GM23338 (cell line): Measurements from ENCODE around the gene CFHR1. TPM values are rescaled to one million over a fixed set of nuclear protein-coding genes. Genes with fewer than 3 reads are reported as not detected.

Experiments
- ATAC-seq: fragments of 200-7000 bp; cut with Tn5 transposase; 3 replicates; pipeline ENCODE4 v1.9.1; 2020
- DNase-seq: peaks from one replicate; pipeline ENCODE4 v3.0.0-alpha.2; 2015; ENCODE audit warnings: low spot score
- H2AFZ ChIP-seq: fragments of 200-600 bp; sonication (generic); 2 replicates; pipeline ENCODE4 v1.8.0; 2016; ENCODE audit warnings: antibody characterized with exemption, mild to moderate bottlenecking, moderate library complexity
- H3F3A ChIP-seq: fragments of 200-600 bp; sonication (generic); replicated peaks from 2 replicates; pipeline ENCODE4 v1.8.0; 2017; ENCODE audit warnings: antibody characterized with exemption, mixed run types, low read depth
- H3K27ac ChIP-seq: fragments of 200-600 bp; sonication (generic); 2 replicates; pipeline ENCODE4 v1.6.1; 2016; ENCODE audit warnings: low read depth
- H3K27me3 ChIP-seq: fragments of 200-600 bp; sonication (generic); 2 replicates; pipeline ENCODE4 v1.8.0; 2016; ENCODE audit warnings: mild to moderate bottlenecking, mixed run types, moderate library complexity; ENCODE audit not compliant: insufficient read depth
- H3K36me3 ChIP-seq: fragments of 200-600 bp; sonication (generic); 2 replicates; pipeline ENCODE4 v1.8.0; 2016; ENCODE audit warnings: mild to moderate bottlenecking; ENCODE audit not compliant: insufficient read depth
- H3K4me1 ChIP-seq: fragments of 200-600 bp; sonication (generic); 2 replicates; pipeline ENCODE4 v1.8.0; 2016; ENCODE audit warnings: mild to moderate bottlenecking, moderate library complexity; ENCODE audit not compliant: insufficient read depth
- H3K4me2 ChIP-seq: fragments of 200-600 bp; sonication (generic); 2 replicates; pipeline ENCODE4 v1.7.1; 2017; ENCODE audit warnings: mixed run types
- H3K4me3 ChIP-seq: fragments of 200-600 bp; sonication (generic); 2 replicates; pipeline ENCODE4 v1.6.1; 2016; ENCODE audit warnings: mixed run types
- H3K79me2 ChIP-seq: fragments of 200-600 bp; sonication (generic); replicated peaks from 2 replicates; pipeline ENCODE4 v1.8.0; 2017; ENCODE audit warnings: mild to moderate bottlenecking; ENCODE audit not compliant: insufficient read depth
- H3K9me2 ChIP-seq: fragments of 200-600 bp; sonication (generic); 2 replicates; pipeline ENCODE4 v1.8.0; 2017; ENCODE audit not compliant: insufficient read depth
- H4K20me1 ChIP-seq: fragments of 200-600 bp; sonication (generic); replicated peaks from 2 replicates; pipeline ENCODE4 v1.8.0; 2017; ENCODE audit warnings: mild to moderate bottlenecking; ENCODE audit not compliant: insufficient read depth
- H3K27ac Mint-ChIP-seq: 2 replicates; pipeline ENCODE4 v1.8.0; 2020; ENCODE audit warnings: inconsistent platforms, mild to moderate bottlenecking, moderate library complexity, mixed read lengths
- H3K27me3 Mint-ChIP-seq: 3 replicates; pipeline ENCODE4 v1.8.0; 2022; ENCODE audit warnings: low read depth, mild to moderate bottlenecking, moderate library complexity, mixed read lengths, inconsistent platforms; ENCODE audit not compliant: insufficient read depth, poor library complexity
- H3K36me3 Mint-ChIP-seq: 3 replicates; pipeline ENCODE4 v1.8.0; 2021; ENCODE audit warnings: low read depth, mild to moderate bottlenecking, inconsistent platforms, moderate library complexity, mixed read lengths
- H3K4me1 Mint-ChIP-seq: 3 replicates; pipeline ENCODE4 v1.8.0; 2020; ENCODE audit warnings: mild to moderate bottlenecking, inconsistent platforms, mixed read lengths
- H3K4me3 Mint-ChIP-seq: 3 replicates; pipeline ENCODE4 v1.8.0; 2021; ENCODE audit warnings: moderate library complexity, mild to moderate bottlenecking, inconsistent platforms, mixed read lengths
- H3K9me3 Mint-ChIP-seq: 3 replicates; pipeline ENCODE4 v1.8.0; 2020; ENCODE audit warnings: moderate library complexity, mild to moderate bottlenecking, inconsistent platforms, mixed read lengths
- CREB1 ChIP-seq: fragments of 250-450 bp; sonication (Bioruptor Pico); IDR thresholded peaks from 2 replicates; pipeline ENCODE4 v1.5.0; 2020; ENCODE audit warnings: low read depth, mild to moderate bottlenecking, moderate library complexity
- EZH2 ChIP-seq: fragments of 200-600 bp; sonication (generic); IDR thresholded peaks from one replicate; pipeline ENCODE4 v1.8.0; 2017; ENCODE audit warnings: antibody characterized with exemption, mild to moderate bottlenecking, low read depth; ENCODE audit not compliant: unreplicated experiment
- EZH2phosphoT487 ChIP-seq: fragments of 200-600 bp; sonication (generic); IDR thresholded peaks from one replicate; pipeline ENCODE4 v1.8.1; 2018; ENCODE audit warnings: antibody characterized with exemption; ENCODE audit not compliant: unreplicated experiment
- JUNB ChIP-seq: IDR thresholded peaks from one replicate; pipeline ENCODE4 v1.6.1; 2016; ENCODE audit warnings: antibody characterized with exemption; ENCODE audit not compliant: unreplicated experiment
- NANOG ChIP-seq: IDR thresholded peaks from 2 replicates; pipeline ENCODE4 v1.6.1; 2016; ENCODE audit warnings: antibody characterized with exemption, borderline replicate concordance
- STAT1 ChIP-seq: IDR thresholded peaks from one replicate; pipeline ENCODE4 v1.6.1; 2016; ENCODE audit warnings: antibody characterized with exemption; ENCODE audit not compliant: unreplicated experiment
- ZNF114 ChIP-seq: fragments of 250-450 bp; sonication (Bioruptor Pico); IDR thresholded peaks from 2 replicates; pipeline ENCODE4 v1.5.0; 2020; ENCODE audit warnings: mild to moderate bottlenecking, moderate library complexity
- ZNF331 ChIP-seq: fragments of 250-450 bp; sonication (Bioruptor Pico); IDR thresholded peaks from 2 replicates; pipeline ENCODE4 v1.5.0; 2020; ENCODE audit warnings: low read depth, mild to moderate bottlenecking, moderate library complexity
- polyA plus RNA-seq: library from polyadenylated mRNA; unstranded; fragments of >200 nt; fragmentation: Nextera tagmentation; extraction: Ambion mirVana; gene quantifications from 2 replicates; pipeline ENCODE4 v1.2.1, GENCODE V29; 2016
- total RNA-seq: library from RNA; depleted of rRNA; stranded (reverse); fragments of >200 nt; shearing (Covaris generic); gene quantifications from 2 replicates; pipeline ENCODE4 v1.2.3, GENCODE V29; 2014
- TF ChIP-seq, protein P1 (sequence below): IDR thresholded peaks from 2 replicates; pipeline ENCODE4 v1.6.1; 2016; ENCODE audit warnings: antibody characterized with exemption
- TF ChIP-seq, protein P2 (sequence below): IDR thresholded peaks from one replicate; pipeline ENCODE4 v1.6.1; 2018; ENCODE audit warnings: antibody characterized with exemption; ENCODE audit not compliant: unreplicated experiment
- TF ChIP-seq, protein P3 (sequence below), 2 experiments: fragments of 200-600 bp in 1 of 2; sonication (generic) in 1 of 2; conservative IDR thresholded peaks; 2 replicates each; pipeline versions ENCODE4 v1.5.1 to v1.6.1; 2016 to 2017; ENCODE audit warnings: antibody characterized with exemption in 2 of 2, low read depth in 2 of 2, mild to moderate bottlenecking in 2 of 2, moderate library complexity in 1 of 2

The CFHR1 gene
- total and polyA plus RNA-seq, 2 experiments from 2014 or later, result not detected

DNA sequence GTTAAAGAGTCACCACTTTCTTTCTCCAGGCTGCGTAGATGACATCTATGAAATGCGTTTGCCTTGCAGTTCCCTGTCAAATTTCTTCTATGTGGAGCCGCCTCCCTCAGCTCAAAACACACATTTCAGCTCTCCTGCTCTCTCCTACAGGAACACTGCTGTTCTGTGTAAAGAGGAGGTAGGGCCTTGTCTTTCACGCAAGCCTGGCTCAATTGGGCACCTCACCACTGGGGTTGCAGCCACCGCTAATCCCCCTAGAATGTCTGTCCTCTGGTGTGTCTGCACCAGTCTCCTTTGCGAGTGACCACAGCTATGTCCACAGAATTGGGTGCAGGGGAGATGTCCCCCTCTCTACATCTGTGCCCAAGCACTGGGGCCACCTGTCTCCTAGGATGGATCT is 36.5 kb downstream of the CFHR1 start:
- Histone ChIP-seq H3K27ac (no peak overlapping the region), H3K4me2 (no peak overlapping the region), H3K36me3 (no peaks in the 10 kb centered on the region), H3K9me2 (no peaks in the 10 kb centered on the region), H3K79me2 (no peaks in the 10 kb centered on the region), H4K20me1 (no peaks in the 10 kb centered on the region), H3F3A (no peaks in the 10 kb centered on the region), H2AFZ (peak overlapping the region; percentile 81), H3K4me1 (no peaks in the 10 kb centered on the region), H3K4me3 (no peak overlapping the region), H3K27me3 (no peaks in the 10 kb centered on the region)
- DNase-seq, result peak; percentile 2
- no peak overlapping the region for H3K4me3 Mint-ChIP-seq
- ATAC-seq, result peak; percentile 64
- H3K27ac Mint-ChIP-seq, result no peak overlapping the region
- H3K27me3 Mint-ChIP-seq, result no peaks in the 10 kb centered on the region
- TF ChIP-seq ZNF331 (CRISPR knock-in tag) (no peak), JUNB (no peak), CREB1 (CRISPR knock-in tag) (no peak), EZH2phosphoT487 (no peak), STAT1 (no peak), ZNF114 (CRISPR knock-in tag) (no peak), NANOG (no peak), EZH2 (no peak)
- TF ChIP-seq, protein P1, sequence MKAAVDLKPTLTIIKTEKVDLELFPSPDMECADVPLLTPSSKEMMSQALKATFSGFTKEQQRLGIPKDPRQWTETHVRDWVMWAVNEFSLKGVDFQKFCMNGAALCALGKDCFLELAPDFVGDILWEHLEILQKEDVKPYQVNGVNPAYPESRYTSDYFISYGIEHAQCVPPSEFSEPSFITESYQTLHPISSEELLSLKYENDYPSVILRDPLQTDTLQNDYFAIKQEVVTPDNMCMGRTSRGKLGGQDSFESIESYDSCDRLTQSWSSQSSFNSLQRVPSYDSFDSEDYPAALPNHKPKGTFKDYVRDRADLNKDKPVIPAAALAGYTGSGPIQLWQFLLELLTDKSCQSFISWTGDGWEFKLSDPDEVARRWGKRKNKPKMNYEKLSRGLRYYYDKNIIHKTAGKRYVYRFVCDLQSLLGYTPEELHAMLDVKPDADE, result no peak
- TF ChIP-seq, protein P2, sequence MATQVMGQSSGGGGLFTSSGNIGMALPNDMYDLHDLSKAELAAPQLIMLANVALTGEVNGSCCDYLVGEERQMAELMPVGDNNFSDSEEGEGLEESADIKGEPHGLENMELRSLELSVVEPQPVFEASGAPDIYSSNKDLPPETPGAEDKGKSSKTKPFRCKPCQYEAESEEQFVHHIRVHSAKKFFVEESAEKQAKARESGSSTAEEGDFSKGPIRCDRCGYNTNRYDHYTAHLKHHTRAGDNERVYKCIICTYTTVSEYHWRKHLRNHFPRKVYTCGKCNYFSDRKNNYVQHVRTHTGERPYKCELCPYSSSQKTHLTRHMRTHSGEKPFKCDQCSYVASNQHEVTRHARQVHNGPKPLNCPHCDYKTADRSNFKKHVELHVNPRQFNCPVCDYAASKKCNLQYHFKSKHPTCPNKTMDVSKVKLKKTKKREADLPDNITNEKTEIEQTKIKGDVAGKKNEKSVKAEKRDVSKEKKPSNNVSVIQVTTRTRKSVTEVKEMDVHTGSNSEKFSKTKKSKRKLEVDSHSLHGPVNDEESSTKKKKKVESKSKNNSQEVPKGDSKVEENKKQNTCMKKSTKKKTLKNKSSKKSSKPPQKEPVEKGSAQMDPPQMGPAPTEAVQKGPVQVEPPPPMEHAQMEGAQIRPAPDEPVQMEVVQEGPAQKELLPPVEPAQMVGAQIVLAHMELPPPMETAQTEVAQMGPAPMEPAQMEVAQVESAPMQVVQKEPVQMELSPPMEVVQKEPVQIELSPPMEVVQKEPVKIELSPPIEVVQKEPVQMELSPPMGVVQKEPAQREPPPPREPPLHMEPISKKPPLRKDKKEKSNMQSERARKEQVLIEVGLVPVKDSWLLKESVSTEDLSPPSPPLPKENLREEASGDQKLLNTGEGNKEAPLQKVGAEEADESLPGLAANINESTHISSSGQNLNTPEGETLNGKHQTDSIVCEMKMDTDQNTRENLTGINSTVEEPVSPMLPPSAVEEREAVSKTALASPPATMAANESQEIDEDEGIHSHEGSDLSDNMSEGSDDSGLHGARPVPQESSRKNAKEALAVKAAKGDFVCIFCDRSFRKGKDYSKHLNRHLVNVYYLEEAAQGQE, result no peak
- no peaks in the 10 kb centered on the region for H3K4me1 Mint-ChIP-seq
- H3K36me3 Mint-ChIP-seq, result no peaks in the 10 kb centered on the region
- H3K9me3 Mint-ChIP-seq, result no peaks in the 10 kb centered on the region

DNA sequence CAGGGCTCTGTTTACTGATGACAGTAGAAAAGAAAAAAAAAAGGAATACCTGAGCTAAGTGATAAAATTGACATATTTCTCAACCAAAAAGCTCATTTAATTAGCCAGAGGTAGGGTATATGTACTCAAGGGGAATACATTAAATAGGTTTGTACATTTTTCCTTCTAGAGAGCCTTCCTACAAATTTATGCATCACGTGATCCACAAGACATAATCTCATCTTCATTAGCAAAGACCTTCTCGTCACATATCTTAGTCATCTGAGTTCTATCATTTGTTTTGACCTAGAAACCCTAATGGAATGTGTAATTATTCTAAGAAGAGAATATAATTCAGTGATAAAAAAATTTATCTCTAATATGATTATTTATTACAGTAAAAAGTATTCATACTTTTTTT is 37.7 kb downstream of the CFHR1 start:
- no peak overlapping the region for H3K4me2 ChIP-seq
- no peak overlapping the region for H3K4me3 Mint-ChIP-seq
- no peak for ATAC-seq
- no peak overlapping the region for H2AFZ ChIP-seq
- DNase-seq, result no peak
- H4K20me1 ChIP-seq, result no peaks in the 10 kb centered on the region
- H3K9me3 Mint-ChIP-seq, result no peaks in the 10 kb centered on the region
- no peak overlapping the region for H3K27ac Mint-ChIP-seq
- no peaks in the 10 kb centered on the region for H3K36me3 ChIP-seq
- H3F3A ChIP-seq, result no peaks in the 10 kb centered on the region
- no peaks in the 10 kb centered on the region for H3K36me3 Mint-ChIP-seq
- no peaks in the 10 kb centered on the region for H3K27me3 ChIP-seq
- H3K4me3 ChIP-seq, result no peak overlapping the region
- no peaks in the 10 kb centered on the region for H3K9me2 ChIP-seq
- no peak overlapping the region for H3K27ac ChIP-seq
- H3K79me2 ChIP-seq, result no peaks in the 10 kb centered on the region
- H3K4me1 Mint-ChIP-seq, result no peaks in the 10 kb centered on the region
- H3K27me3 Mint-ChIP-seq, result no peaks in the 10 kb centered on the region
- H3K4me1 ChIP-seq, result no peaks in the 10 kb centered on the region
- TF ChIP-seq, protein P3, sequence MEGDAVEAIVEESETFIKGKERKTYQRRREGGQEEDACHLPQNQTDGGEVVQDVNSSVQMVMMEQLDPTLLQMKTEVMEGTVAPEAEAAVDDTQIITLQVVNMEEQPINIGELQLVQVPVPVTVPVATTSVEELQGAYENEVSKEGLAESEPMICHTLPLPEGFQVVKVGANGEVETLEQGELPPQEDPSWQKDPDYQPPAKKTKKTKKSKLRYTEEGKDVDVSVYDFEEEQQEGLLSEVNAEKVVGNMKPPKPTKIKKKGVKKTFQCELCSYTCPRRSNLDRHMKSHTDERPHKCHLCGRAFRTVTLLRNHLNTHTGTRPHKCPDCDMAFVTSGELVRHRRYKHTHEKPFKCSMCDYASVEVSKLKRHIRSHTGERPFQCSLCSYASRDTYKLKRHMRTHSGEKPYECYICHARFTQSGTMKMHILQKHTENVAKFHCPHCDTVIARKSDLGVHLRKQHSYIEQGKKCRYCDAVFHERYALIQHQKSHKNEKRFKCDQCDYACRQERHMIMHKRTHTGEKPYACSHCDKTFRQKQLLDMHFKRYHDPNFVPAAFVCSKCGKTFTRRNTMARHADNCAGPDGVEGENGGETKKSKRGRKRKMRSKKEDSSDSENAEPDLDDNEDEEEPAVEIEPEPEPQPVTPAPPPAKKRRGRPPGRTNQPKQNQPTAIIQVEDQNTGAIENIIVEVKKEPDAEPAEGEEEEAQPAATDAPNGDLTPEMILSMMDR (conservative IDR thresholded peaks at IDR 0.05; ENCODE audit: low read depth in 2 of 2), result no peak
- no peak for TF ChIP-seq JUNB
